ENCODE data around the gene PRR11.

PRR11 gene

DNA sequence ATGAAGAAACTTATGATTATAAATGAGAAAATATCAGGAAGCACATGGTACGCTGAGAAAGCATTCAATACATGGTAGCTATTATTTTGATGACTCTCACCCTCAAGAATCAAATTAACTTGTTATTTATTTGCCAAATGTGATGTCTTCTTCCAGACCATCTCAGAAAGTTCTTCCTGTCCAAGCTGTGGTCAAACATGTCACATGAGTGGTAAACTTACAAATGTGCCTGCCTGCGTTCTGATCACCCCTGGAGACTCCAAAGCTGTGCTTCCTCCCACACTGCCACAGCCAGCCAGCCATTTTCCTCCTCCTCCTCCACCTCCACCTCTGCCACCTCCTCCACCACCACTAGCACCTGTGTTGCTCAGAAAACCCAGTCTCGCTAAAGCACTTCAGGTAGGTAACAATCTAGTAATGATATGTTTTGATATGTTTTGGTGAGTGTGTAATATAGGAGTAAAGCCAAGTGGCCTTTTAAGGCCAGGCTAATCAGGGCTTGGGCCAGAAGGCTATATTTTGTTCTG is 37.9 kb downstream of the PRR11 start:
- TF ChIP-seq, protein P1, sequence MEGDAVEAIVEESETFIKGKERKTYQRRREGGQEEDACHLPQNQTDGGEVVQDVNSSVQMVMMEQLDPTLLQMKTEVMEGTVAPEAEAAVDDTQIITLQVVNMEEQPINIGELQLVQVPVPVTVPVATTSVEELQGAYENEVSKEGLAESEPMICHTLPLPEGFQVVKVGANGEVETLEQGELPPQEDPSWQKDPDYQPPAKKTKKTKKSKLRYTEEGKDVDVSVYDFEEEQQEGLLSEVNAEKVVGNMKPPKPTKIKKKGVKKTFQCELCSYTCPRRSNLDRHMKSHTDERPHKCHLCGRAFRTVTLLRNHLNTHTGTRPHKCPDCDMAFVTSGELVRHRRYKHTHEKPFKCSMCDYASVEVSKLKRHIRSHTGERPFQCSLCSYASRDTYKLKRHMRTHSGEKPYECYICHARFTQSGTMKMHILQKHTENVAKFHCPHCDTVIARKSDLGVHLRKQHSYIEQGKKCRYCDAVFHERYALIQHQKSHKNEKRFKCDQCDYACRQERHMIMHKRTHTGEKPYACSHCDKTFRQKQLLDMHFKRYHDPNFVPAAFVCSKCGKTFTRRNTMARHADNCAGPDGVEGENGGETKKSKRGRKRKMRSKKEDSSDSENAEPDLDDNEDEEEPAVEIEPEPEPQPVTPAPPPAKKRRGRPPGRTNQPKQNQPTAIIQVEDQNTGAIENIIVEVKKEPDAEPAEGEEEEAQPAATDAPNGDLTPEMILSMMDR (IDR thresholded peaks at IDR 0.05; ENCODE audit: low read depth, low read length) = no peak
- in situ Hi-C loops (cut with HindIII; ENCODE audit: low sequenced_read_pairs) = no loop called here
- no peak for DNase-seq (ENCODE audit: low read depth, low spot score)
- H3K4me3 ChIP-seq (ENCODE audit: low read depth, low read length) = no peak overlapping the region

DNA sequence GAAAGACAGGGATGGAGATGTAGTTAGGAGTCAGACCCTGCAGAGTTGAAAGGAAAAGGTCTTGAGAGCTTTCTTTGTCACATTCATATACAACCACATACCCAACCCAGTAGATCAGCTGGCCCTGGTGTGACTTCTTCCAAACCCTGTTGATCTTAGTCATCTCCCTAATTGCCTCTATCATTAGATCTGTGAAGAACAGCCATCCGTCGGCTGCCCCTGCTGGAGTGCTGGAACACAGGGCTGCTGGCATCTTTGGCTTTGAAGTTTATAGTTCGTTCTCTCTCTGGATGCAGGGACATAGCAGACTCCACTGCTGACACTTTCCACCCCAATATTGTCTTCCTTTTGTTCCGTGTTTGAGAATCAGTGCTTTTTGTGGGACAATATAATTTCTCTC is 43.9 kb downstream of the PRR11 start:
- TF ChIP-seq, protein P1 (IDR thresholded peaks at IDR 0.05; ENCODE audit: low read depth, low read length) = no peak
- in situ Hi-C loops (cut with HindIII; ENCODE audit: low sequenced_read_pairs) = no loop called here
- H3K4me3 ChIP-seq (ENCODE audit: low read depth, low read length) = no peak overlapping the region
- DNase-seq (ENCODE audit: low read depth, low spot score) = no peak

DNA sequence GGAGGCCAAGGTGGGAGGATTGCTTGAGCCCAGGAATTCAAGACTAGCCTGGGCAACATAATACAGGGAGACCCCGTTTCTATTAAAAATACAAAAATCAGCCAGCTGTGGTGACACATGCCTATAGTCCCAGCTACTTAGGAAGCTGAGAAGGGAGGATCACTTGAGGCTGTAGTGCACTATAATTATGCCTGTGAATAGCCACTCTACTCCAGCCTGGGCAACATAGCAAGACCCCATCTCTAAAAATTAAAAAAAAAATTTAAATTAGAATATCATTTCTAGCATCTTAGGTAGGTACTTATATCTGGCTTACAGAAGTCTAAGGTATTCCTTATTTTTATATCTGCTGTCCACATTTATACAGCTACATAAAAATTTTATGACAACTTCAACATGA is 46.8 kb downstream of the PRR11 start:
- TF ChIP-seq, protein P1 (IDR thresholded peaks at IDR 0.05; ENCODE audit: low read depth, low read length) = no peak
- no peak overlapping the region for H3K4me3 ChIP-seq (ENCODE audit: low read depth, low read length)
- in situ Hi-C loops (cut with HindIII; ENCODE audit: low sequenced_read_pairs) = no loop called here
- no peak for DNase-seq (ENCODE audit: low read depth, low spot score)

DNA sequence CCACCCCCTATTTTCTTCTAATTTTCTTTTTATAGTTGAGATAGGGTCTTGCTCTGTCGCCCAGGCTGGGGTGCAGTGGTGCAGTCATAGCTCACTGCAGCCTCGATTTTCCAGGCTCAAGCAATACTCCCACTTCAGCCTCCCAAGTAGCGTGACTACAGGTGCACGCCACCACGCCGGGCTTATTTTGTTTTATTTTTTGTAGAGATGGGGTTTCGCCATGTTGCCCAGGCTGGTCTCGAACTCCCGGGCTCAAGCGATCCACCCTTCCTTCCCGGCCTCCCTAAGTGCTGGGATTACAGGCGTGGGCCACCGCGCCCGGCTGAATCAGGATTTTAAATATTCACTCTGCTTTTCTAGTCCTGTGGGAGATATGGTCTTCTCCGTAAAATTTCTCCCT is 63.8 kb downstream of the PRR11 start:
- in situ Hi-C loops (cut with HindIII; ENCODE audit: low sequenced_read_pairs) = no loop called here
- no peak for DNase-seq (ENCODE audit: low read depth, low spot score)
- H3K4me3 ChIP-seq (ENCODE audit: low read depth, low read length) = no peak overlapping the region
- TF ChIP-seq, protein P1 (IDR thresholded peaks at IDR 0.05; ENCODE audit: low read depth, low read length) = no peak

DNA sequence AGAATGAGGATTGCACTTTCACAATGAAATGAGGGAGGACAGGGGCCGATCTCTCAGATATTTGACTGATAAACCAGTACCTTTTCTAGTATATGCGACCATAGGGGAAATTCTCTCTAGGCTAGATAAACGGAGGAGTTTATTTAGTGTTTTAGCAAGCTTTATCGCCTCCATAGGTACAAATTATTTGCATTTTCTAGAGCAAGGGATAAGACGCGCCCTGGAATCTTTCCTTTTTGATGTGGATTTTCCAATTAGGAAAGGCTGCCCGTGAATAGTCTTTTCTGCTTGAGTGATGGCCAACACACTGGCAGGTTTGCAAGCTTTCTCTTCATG is 64.4 kb downstream of the PRR11 start:
- TF ChIP-seq, protein P1 (IDR thresholded peaks at IDR 0.05; ENCODE audit: low read depth, low read length) = no peak
- peak overlapping the region; percentile 63 for H3K4me3 ChIP-seq (ENCODE audit: low read depth, low read length)
- DNase-seq (ENCODE audit: low read depth, low spot score) = peak; percentile 22
- in situ Hi-C loops (cut with HindIII; ENCODE audit: low sequenced_read_pairs) = no loop called here

DNA sequence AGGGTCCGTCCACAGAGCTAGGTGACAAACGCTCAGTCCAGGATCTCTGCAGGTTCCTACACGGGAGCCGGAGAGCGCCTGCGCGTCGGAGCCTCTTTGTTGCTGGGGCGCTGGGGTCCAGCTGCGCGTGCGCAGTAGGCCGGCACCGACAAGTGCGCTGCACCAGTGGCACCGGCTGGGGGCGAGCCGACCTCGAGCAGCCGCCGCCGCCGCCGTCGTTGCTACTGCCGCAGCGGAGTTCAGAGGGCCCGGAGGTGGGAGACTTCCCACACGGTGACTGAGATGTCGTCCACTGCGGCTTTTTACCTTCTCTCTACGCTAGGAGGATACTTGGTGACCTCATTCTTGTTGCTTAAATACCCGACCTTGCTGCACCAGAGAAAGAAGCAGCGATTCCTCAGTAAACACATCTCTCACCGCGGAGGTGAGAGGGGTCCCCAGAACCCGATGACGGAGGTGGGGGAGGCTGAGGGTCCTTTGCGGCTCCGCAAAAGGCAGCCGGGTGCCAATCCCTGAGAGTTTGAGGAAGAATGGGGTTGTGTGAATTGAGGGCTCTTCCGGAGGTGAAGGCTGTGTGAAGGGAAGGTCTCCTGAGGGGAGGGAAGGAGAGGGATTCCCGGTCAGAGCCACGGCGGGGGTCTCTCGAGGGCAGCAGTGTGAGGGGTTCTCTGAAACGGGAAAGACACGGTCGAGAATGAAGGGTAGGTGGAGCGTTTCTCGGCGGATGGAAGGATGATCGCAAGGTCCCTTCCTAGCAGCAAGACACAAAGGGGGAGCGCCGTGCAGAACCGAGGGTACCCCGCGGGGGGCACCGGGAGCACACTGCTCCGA is 65.0 kb downstream of the PRR11 start, which contains the start of gene GDPD1:
TSS of gene GDPD1 (plus strand) at position 184 of the 831 bp plus-strand sequence. CDS start at position 283, 99 bp downstream.
- H3K4me3 ChIP-seq (ENCODE audit: low read depth, low read length) = peak within 1 kb of the TSS; percentile 63
- DNase-seq (ENCODE audit: low read depth, low spot score) = peak; percentile 90
- TF ChIP-seq, protein P1 (IDR thresholded peaks at IDR 0.05; ENCODE audit: low read depth, low read length) = peak; percentile 54
- in situ Hi-C loops (cut with HindIII; ENCODE audit: low sequenced_read_pairs) = no loop called here

Data from astrocyte of the spinal cord (primary cell).